ENCODE data around the gene ABR.
"Not testable (repeated sequence)": the region's sequence is repeated elsewhere in the genome, so short reads cannot be mapped to it uniquely, and the experiment has no call there.

Gene ABR

DNA sequence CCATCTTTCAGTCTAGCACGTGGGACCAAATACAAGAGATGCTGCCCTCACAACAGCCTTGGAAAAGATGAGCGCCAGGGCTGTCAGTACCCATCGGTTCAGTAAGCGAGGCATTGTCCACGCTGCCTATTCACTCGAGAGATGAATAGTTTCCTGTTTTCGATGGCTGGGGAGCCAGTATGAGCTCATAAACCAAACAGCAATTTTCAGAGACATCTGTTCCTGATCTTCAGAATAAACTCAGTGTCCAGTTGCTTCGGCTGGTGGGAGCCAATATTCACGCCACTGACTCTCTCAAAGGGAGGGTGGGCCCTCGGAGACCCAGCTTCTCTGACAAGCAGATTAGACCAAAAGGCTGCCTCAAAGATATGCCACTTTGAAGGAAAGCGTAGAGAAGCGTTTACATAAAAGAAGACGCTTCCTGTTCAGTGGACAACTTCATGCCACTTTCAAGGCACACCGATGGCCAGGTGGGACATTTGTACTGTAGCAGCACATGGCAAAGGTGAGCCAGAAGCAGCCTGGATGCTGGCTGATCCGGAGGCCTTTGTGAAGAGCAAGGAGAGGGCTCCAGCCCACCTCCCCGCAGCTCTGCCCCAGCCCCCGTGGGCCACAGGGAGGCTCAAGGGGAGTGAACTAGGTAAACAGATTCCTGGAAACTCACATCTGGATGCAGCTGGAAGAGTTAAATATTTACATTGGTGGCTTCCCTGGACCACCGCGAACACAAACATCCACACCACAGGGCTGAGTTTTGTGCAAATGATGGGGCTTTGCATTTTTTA lies 176.8 kb downstream of the ABR start:
- no peak for DNase-seq

DNA sequence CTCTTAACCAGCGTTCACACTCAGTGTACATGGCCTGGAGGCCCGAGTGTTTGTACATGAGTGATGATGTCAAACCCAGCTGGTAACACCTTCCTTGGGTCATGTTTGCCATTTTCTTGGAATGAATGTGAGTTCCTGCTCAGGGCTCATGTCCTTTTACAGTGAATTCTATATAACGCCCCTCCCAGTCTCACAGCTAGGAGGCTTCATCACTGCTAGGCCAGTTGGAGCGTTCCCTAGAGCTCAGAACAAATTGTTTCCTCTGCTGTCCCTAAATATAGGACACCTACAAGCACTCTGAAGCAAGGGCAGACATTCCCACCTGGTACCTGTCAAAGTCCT lies 177.4 kb downstream of the ABR start:
- no peak for DNase-seq

DNA sequence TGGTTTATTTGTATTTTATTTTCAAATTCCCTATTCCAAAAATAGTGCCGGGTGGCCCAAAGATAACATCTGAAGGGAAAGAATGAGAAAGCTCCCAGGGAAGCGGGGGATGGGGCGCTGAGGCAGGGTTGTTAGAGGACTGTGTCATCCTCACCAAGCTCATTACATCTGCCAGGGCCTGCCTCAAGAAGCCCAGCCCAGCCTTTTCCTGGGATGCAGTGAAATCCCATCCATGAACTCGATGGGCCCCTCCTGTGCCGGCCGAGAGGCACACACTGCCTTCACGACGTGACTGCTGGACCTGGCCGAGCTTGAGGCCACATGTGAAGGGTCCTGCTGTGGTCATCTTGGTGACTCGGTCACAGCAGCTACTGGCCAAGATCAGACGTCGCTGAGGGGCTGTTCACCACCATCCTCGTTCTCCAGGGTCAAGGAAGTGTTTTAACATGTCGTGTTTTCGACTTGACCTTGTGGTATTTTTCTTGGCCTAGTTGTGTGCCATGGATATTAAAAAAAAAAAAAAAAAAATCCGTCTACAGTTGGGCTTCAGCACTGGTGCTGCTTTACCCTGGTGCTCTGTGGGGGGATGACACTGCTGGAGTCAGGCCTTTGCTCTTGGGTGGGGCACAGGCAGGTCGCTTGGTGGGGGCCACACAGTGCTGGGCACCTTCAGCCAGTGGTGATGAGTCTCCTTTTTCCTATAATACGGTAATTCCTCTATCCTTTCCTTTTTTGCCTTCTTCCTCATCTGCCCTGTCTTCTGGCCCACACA lies 178.0 kb downstream of the ABR start:
- DNase-seq, result no peak

DNA sequence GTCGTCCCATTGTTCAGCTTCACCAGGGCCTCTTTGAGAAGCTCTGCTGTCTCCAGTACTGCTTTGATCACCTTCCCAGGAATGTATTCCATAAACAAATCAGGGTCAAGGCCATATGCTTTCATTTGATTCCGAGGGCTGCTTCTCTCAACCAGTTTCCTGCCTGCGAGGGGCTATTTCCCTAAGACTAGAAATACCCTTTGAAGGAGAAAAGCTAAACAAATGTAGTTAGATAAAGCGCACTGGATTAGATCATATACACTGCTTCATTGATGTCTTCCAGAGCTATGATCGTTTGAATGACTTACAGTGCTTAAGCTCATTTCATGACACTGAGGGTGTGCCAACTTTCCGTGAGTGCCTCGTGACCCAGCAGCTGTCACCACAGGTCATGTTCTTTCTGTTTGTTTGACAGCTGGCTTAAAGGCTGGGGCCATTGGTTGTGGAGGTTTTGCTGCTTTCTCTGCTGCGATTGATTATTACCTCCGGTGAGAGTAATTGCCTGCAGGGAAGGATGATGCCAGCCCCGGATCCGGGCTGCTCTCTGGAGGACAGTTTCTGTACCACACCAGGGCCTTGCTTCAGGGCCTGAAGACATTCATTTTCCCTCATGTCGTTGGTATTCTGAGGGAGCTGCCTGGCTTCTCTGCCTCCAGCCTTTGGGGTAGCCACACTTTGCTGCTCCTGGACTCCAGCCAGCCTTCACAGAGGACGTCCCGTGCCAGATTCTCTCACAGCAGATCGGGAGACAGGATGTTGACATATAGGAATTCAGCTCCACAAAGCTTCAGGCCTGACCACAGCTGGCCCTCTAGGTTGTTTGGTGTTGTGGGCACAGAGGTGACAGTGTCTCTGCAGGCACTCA lies 179.0 kb downstream of the ABR start:
- no peak for DNase-seq

DNA sequence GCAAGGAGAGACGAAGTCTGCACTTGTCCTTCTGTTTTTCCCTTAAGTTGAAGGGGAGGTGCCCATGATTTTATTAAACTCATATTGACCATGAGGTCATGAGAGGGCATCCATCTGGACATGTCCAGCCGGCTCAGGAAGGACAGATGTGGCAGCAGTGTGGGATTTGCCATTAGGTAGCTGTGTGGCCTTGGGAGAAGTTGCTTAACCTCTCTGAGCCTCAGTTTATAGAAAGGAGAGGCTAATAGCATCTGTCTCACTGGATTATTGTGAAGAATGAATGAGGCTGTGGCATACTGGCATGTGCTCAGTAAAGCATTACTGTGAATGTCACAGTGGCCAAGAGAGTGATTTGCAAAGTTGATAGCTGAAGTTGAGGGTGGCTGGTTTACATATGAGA lies 181.7 kb downstream of the ABR start:
- DNase-seq, result no peak

DNA sequence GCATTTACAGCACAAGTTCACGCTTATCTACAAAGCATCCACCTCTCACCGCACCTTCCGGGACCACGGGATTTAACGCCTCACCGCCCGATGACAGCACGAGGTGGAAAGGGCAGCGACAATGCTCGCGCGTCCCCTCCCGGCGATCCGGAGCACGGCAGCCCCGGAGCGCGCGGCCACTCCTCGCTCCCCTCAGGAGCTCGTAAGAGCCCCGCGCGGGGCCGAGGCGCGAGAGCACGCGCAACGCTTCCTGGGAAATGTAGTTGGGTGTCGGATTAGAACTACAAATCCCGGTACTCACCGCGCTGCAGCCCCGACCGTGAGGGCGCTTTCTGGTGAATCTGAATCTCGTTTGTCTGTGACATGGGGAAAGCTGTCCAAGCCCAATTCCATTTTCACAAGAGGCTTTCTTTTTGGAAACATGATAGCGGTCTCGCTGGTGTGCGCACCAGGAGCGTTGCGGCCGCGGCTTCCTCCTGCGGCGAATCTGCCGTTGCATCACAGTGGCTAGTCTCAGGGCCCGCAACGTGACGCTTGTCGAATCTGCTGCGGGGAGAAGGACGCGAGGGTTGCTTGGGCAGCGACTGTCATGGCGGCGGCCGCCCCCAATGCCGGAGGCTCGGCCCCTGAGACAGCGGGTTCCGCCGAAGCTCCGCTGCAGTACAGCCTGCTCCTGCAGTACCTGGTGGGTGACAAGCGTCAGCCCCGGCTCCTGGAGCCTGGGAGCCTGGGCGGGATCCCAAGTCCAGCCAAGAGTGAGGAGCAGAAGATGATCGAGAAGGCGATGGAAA lies 183.0 kb downstream of the ABR start, which contains the start of gene TIMM22:
Gene TIMM22, plus strand, starts transcription at position 576 of the 791 bp plus-strand sequence. Its CDS starts 14 bp downstream, at position 590.
- peak; percentile 86 for DNase-seq

DNA sequence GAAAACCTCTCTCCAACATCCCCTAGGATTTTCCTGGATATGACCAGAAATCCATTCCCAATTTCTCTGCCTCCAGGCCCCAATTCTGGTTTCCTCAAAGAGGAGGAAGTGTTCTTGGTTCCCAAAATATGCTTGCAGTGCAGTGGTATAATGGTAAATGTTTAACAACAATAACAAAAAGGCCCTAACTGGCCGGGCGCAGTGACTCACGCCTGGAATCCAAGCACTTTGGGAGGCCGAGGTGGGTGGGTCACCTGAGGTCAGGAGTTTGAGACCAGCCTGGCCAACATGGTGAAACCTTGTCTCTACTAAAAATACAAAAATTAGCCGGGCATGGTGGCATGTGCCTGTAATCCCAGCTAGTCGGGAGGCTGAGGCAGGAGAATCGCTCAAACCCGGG lies 184.5 kb downstream of the ABR start:
- DNase-seq, result not testable (repeated sequence)

DNA sequence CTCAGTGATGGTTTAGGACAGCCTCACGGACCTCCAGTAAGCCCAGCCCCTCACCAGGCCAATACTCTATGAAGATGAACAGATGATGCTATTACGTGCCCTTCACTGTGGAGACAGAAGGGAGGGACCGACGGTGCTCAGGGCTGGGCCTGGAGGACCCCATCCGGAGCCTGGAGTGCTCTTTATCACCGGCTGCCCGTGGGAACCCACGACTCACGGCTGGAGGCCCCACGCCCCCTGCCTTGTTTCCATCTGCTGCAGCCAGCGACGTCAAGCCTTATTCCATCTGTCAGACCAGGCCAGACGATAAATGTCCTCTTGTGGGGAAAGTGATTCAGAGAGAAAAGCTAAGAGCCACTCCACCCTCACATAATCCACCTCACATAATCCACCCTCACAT lies 186.8 kb downstream of the ABR start:
- DNase-seq, result no peak

DNA sequence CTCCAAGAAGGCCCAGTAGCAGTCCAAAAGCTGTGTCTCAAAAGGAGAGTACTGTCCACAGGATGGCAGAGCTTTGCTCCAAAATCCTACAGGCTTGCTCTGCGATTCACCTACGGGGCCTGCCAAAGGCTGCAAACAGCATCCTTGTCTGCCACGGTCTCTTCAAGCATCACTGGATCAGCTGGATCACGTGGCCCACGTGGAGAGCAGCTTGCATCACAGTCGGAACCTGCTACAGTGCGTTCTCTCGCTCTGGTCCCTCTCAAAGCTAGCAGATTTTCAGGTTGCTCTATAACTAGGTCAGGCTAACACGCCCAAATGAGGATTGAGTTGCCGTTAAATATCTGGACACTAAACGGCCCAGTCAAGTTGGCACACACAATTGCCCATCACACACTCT lies 191.2 kb downstream of the ABR start:
- DNase-seq, result no peak

DNA sequence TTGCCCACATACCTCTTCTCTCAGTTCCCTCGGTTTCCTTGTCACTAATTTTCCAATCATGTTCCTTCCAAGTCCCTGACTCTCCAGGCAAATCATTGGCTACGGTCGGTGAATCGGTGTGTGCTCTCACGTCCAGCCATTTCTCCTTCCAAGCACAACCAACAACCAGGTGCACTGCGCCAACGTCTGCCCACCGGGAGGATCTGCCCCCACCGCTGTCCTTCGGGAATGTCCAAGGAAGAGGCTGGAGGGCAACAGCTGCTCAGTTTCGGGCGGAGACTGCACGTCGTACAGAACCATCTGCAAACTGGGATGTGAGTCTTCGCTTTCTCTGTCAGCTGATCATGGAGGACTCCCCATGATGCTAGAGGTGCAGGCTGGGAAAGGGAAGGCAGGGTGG lies 191.8 kb downstream of the ABR start:
- DNase-seq, result no peak

DNA sequence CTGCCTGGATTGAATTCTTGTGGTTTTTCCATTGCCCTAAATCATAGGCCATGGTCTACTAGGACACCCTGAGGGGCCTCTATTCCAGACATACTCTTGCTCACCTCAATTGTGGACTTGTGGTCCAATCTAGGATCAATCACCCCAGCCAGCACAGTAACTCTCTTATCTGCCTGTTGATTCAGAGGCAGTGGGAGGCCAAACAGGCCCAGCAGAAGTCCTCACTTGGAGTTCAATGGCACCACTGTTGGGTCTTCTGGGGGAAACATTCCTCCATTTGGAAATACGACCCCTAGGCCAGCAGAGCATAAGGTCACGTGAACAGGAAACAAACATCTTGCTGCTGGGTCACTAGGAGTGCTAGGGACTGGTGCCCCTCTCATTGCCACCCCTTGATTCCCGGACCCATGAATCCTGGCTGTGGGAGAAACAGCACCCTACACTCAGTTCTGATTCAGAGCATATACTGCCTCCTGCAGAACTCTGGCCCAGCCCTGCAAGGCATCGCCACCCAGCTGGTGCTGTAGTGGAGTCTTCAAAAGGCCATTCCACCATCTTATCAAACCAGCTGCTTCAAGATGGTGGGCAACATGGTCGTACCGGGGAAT lies 193.4 kb downstream of the ABR start:
- DNase-seq, result no peak

DNA sequence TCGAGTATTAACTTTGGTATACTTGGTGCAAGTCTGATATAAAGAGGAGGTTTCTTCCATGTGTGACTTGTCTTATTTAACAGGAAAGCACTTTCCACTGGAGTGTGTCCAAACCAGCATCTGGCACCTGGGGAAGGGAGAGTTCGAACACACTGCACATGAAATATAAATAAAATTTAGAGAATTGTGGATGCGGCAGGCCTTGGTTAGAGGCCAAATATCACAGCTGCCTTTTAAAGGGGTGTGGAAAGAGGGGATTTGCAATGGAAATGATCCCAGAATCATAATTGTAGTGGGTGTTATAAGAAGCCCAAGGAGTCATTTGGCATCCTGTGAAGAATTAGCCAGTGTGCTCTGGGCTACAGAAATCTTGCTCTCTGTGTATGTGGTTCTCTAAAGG lies 195.9 kb downstream of the ABR start:
- DNase-seq, result no peak

DNA sequence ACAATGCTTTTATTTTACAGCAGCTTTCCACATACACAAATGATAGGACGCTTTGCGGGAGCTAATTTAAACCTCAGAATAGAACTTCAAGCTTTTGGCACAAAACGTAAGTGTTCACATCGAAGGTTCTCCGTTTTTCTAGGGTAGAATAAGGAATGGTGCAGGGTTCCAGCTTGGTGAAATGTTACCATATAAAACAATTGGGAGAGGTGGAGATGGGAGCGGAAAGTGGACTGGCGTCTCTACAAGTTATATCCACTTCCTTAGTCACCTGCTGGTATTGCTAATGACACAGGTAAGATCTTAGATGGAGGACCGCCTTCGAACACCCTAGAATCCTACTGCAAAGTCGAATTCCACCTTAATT lies 198.5 kb downstream of the ABR start:
- no peak for DNase-seq

DNA sequence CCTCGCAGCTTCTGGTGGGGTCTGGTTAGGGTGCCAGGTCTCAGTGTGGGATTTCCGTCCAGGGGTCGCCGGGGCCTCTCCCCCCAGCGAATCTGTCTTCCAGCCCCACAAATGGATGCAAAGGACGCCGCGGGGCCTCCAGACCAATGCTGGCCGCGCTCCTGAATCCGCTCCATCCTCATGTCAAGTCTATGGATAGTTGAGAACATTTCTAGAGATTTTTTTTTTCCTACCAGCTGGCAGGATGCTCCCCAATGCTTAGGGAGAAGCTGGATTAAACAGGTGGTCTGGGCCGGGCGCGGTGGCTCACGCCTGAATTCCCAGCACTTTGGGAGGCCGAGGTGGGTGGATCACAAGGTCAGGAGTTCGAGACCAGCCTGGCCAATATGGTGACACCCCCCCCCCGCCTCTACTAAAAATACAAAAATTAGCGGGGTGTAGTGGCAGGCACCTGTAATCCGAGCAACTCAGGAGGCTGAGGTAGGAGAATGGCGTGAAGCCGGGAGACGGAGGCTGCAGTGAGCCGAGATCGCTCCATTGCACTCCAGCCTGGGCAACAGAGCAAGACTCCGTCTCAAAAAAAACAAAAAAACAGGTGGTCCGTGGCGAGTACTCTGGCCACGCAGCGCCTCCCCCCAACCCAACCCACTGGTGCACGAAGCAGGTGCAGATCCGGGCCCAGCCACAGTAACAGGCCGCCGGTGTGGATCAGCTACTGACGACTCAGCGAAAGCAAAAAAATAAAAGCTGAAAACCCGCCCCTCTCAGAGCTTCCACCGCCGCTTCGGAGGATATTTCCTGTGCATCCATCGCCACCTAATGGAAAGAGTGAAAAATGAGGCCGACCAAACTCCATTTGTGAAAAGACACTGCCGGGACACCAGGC lies 199.1 kb downstream of the ABR start:
- peak; percentile 63 for DNase-seq

DNA sequence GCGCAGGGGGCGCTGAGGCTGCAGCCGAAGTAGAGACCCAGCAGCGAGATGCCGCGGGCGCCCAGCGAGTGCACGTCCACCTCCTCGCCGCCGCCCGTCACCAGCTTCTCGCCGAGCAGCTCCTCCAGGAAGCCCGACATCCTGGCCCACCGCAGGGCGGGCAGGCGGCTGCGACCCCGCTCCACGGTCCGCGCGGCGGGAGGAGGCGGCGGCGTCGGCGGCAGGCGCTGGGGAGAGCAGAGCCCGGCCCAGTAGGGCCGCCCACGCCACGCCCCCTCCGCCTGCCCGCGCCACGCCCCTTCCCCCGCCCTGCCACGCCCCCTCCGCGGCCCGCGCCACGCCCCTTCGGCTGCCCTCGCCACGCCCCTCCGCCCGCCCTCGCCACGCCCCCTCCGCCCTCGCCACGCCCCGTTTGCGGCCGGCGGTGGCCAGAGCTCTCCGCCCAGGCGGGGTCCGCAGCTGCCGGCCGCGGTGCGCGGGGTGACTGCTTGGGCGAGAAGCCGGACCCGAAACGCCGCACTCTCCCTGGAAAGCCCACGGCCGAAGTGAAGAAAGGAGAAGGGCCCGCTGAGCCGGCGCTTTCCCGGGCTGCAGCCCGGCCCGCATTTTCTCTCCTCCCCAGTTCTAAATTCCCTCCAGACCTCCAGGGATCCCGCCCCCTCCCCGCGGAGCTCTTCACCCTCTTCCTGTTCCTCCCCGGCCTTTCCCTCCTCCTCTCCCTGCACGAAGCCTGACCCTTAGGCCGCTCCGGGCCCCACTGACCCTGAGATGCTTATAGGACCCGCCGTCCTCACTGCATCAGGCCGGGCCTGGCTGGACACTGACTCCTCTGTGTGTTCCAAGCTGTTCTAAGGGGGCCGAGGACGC lies 200.0 kb downstream of the ABR start, which contains the start of gene NXN:
Gene NXN, minus strand, starts transcription at position 238 of the 867 bp plus-strand sequence.
- DNase-seq, result peak; percentile 86

DNA sequence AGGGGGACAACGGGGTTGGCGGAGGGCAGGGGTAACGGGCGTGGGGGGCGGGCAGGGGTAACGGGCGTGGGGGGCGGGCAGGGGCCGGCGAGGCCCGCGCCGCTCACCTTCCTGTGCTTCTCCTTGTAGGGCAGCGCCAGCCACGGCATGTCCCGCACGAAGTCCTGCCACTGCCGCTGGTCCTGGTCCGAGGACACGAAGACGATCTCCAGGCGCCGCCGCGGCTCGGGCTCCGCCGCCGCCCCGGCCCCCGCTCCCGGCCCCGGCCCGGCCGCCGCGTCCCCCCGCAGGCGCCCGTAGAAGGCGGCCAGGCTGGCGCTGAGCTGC lies 200.6 kb downstream of the ABR start:
- DNase-seq, result no peak

DNA sequence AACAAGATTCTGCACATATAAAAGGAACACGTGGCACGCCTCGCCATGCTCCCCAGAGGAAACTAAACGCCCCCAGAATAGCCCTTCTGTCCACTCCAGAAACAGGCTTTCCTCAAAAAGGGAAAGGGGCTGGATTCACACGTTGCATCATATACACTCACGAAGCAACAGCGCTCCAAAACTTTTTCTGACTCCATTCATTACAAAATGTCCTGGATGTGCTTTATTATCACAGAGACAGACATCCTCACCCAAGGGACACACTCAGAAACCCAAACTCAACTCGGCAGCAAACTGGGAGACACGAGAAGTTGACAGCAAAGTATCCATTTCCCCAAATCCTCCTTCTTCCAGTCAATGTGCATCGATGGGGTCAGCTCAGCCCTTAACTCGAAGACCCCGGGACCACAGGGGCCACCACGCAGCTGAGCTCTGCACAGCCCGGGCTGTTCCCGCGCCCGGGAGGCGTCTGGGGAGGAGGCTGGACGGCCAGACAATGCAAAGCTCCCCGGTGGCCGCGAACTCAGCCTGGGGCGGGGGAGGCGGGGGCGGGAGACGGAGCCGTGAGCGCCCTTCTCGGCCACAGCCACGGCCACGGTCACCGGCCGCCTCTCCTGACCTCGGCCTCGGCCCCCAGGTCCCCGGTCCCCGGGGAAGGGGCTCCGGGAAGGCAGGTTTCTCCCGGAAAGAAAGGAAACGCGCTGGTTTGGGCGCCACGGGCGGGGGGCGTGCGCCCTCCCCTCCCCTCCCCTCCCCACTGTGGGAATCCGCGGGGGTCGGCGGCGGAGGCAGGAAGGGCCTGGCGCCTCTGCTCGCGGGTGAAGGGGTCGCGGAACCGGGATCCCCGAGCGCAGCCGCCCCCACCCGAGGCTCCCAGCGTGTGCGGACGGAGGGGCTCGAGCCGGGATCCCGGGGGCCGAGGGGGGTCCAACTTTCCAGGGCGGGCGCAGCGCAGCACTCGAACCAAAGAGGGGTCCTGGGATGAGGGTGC lies 201.4 kb downstream of the ABR start:
- no peak for DNase-seq

DNA sequence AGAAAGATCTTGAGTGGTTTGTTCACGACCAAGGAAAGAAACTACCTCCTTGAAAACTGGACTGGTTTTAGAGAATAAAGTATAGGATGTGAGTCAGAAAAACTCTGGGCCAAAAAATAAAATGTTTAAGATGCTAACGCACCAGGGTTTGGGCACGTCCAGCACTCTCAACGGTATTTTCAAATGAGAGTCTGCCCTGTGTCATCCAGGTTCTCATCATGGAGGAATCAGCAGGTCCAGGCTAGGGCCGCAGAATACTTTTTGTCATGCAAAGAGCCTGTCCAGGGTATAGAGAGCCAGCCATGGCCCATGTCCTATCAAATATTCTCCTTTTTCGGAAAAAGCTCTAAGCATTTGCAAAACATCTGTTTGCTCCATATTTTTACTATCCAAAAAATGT lies 202.6 kb downstream of the ABR start:
- DNase-seq, result no peak

DNA sequence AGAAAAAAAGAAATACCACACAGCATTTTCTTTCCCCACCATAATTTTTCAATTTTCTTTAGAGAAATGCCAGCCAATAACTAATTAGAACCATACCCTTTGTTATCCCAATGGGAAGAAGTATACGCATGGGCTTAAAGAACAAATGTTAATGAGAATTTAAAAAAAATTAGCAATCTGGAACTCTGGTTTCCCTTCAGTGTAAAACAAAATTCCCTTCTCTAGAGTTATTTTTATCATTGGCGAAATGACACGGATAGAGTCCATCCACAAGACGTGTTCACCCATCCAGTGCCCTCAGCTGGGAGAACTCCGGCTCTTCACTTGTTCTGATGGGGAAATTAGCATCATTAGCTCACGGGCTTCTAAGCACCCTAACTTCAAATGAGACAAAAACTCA lies 203.5 kb downstream of the ABR start:
- DNase-seq, result no peak

Data from activated T-cell treated with anti-CD3 and anti-CD28 coated beads for 4 hours (primary cell).